Endothelial cell of umbilical vein (primary cell): ENCODE results near the gene ZBTB12. TPM values are rescaled to one million over a fixed set of nuclear protein-coding genes. Genes with fewer than 3 reads are reported as not detected.

Experiments used
- BruUV-seq: library from RNA; stranded (reverse); fragments of 400-500 nt; replicated peaks from 2 replicates; lab custom pipeline; 2021; lab: Mats Ljungman, UMichigan
- CTCF ChIA-PET: fragments of 300-600, 350-600 bp; sonication (Branson Sonifier 250); formaldehyde crosslinking; loops from one replicate; lab custom pipeline; 2021; ENCODE audit warnings: antibody characterized with exemption, inconsistent platforms; lab: Charles Lee
- POLR2A ChIA-PET: fragments of 300-600, 350-600 bp; sonication (Branson Sonifier 250); formaldehyde crosslinking; loops from one replicate; lab custom pipeline; 2021; ENCODE audit warnings: antibody characterized with exemption, inconsistent platforms; lab: Charles Lee
- DNase-seq: peaks from one replicate; pipeline ENCODE4 v3.0.0-alpha.2; 2011; ENCODE audit warnings: low read depth, low spot score
- FAIRE-seq: peaks from 2 replicates; lab custom pipeline; 2011; peaks lifted over from hg19 to GRCh38; lab: Jason Lieb, UNC
- H2AFZ ChIP-seq: 2 replicates; pipeline ENCODE4 v1.6.0; 2012; ENCODE audit warnings: low read depth, low read length, control low read depth, inconsistent platforms
- H3K27ac ChIP-seq: 2 replicates; pipeline ENCODE4 v1.5.1; 2011; ENCODE audit warnings: low read depth, mild to moderate bottlenecking, control low read depth, low read length, moderate library complexity; ENCODE audit not compliant: insufficient read depth
- H3K27me3 ChIP-seq, 2 experiments: 2 replicates each; pipeline versions ENCODE4 v1.6.0 to v1.6.1; 2011; ENCODE audit warnings: low read length in 2 of 2, mixed read lengths in 1 of 2; ENCODE audit not compliant: control insufficient read depth in 2 of 2, insufficient read depth in 2 of 2
- H3K36me3 ChIP-seq, 2 experiments: 2 replicates in 1 of 2; 3 replicates in 1 of 2; pipeline ENCODE4 v1.5.1; 2011; ENCODE audit warnings: low read length in 2 of 2, mild to moderate bottlenecking in 1 of 2, moderate library complexity in 1 of 2; ENCODE audit not compliant: control insufficient read depth in 2 of 2, insufficient read depth in 2 of 2; ENCODE audit errors: extremely low read depth in 1 of 2
- H3K4me1 ChIP-seq: 3 replicates; pipeline ENCODE4 v1.5.1; 2011; ENCODE audit warnings: mild to moderate bottlenecking, low read length; ENCODE audit not compliant: control insufficient read depth, insufficient read depth; ENCODE audit errors: extremely low read depth
- H3K4me2 ChIP-seq: 2 replicates; pipeline ENCODE4 v1.6.1; 2011; ENCODE audit warnings: low read length, control low read depth, mixed read lengths; ENCODE audit not compliant: insufficient read depth
- H3K4me3 ChIP-seq, 3 experiments: fragments of 200-600 bp in 1 of 3; sonication (generic), shearing (Covaris generic) in 1 of 3; replicated peaks in 1 of 3; 2 replicates each; pipeline ENCODE4 v1.5.1; 2011 to 2016; ENCODE audit warnings: control low read depth in 3 of 3, low read length in 3 of 3, mild to moderate bottlenecking in 2 of 3, inconsistent platforms in 1 of 3, low read depth in 1 of 3, moderate library complexity in 1 of 3; ENCODE audit not compliant: insufficient read depth in 1 of 3
- H3K79me2 ChIP-seq: 2 replicates; pipeline ENCODE4 v1.6.0; 2012; ENCODE audit warnings: low read length, inconsistent platforms; ENCODE audit not compliant: control insufficient read depth, insufficient read depth
- H3K9ac ChIP-seq: replicated peaks from 2 replicates; pipeline ENCODE3; 2011; ENCODE audit warnings: low read length, control low read depth; ENCODE audit not compliant: insufficient read depth; ENCODE audit errors: extremely low read depth
- H3K9me1 ChIP-seq: replicated peaks from 3 replicates; pipeline ENCODE4 v1.6.0; 2011; ENCODE audit warnings: mild to moderate bottlenecking, low read length; ENCODE audit not compliant: control insufficient read depth, insufficient read depth; ENCODE audit errors: extremely low read depth
- H3K9me3 ChIP-seq: replicated peaks from 2 replicates; pipeline ENCODE4 v1.5.1; 2012; ENCODE audit warnings: low read length, inconsistent platforms; ENCODE audit not compliant: control insufficient read depth, insufficient read depth
- H4K20me1 ChIP-seq: replicated peaks from 2 replicates; pipeline ENCODE3; 2011; ENCODE audit warnings: mild to moderate bottlenecking, low read length; ENCODE audit not compliant: control insufficient read depth, insufficient read depth; ENCODE audit errors: extremely low read depth
- CTCF ChIP-seq, 2 donors: IDR thresholded peaks; 1 replicate in 1 of 2; 2 replicates in 1 of 2; pipeline ENCODE4 v1.5.1; 2011; ENCODE audit warnings: low read length in 2 of 2, mild to moderate bottlenecking in 2 of 2, moderate library complexity in 2 of 2, control low read depth in 1 of 2, inconsistent platforms in 1 of 2, low read depth in 1 of 2; ENCODE audit not compliant: insufficient read depth in 1 of 2; ENCODE audit errors: extremely low read depth in 1 of 2
- EZH2 ChIP-seq: IDR thresholded peaks from 2 replicates; pipeline ENCODE4 v1.6.1; 2012; ENCODE audit warnings: borderline replicate concordance, low read depth, mild to moderate bottlenecking, moderate library complexity, low read length, inconsistent platforms; ENCODE audit not compliant: severe bottlenecking
- FOS ChIP-seq: IDR thresholded peaks from 2 replicates; pipeline ENCODE4 v1.6.1; 2011; ENCODE audit warnings: mild to moderate bottlenecking, low read length, moderate library complexity, borderline replicate concordance; ENCODE audit not compliant: insufficient read depth
- GATA2 ChIP-seq: IDR thresholded peaks from 2 replicates; pipeline ENCODE4 v1.7.0; 2011; ENCODE audit warnings: low read depth, mild to moderate bottlenecking, moderate library complexity, mixed read lengths, low read length; ENCODE audit not compliant: insufficient read length, insufficient read depth
- JUN ChIP-seq: IDR thresholded peaks from 2 replicates; pipeline ENCODE4 v1.6.1; 2011; ENCODE audit warnings: borderline replicate concordance, low read depth; ENCODE audit not compliant: insufficient read length, insufficient read depth
- MAX ChIP-seq: IDR thresholded peaks from 2 replicates; pipeline ENCODE4 v1.6.1; 2011; ENCODE audit not compliant: insufficient read depth, insufficient read length
- MYC ChIP-seq: IDR thresholded peaks from one replicate; pipeline ENCODE4 v1.6.1; 2011; ENCODE audit warnings: mild to moderate bottlenecking, low read depth, low read length
- POLR2A ChIP-seq: IDR thresholded peaks from 2 replicates; pipeline ENCODE4 v1.6.1; 2012; ENCODE audit warnings: low read depth, mild to moderate bottlenecking, control low read depth, low read length
- POLR2AphosphoS5 ChIP-seq: IDR thresholded peaks from 2 replicates; pipeline ENCODE4 v1.6.1; 2012; ENCODE audit warnings: low read depth, mild to moderate bottlenecking, control low read depth, low read length, moderate library complexity; ENCODE audit not compliant: insufficient read depth
- dilution Hi-C: fragments of 300-500 bp; cut with MboI; formaldehyde crosslinking; loops from one replicate; pipeline ENCODE4 v1.15.0; 2019; ENCODE audit warnings: low sequenced_read_pairs; ENCODE audit not compliant: extremely low pct_ligation_motif_present
- intact Hi-C: fragments of 100-400 bp; cut with micrococcal nuclease; formaldehyde crosslinking; loops from one replicate; pipeline ENCODE4 v1.10.0; 2022
- polyA plus RNA-seq, 4 experiments: library from polyadenylated mRNA; depleted of rRNA in 3 of 4; stranded (reverse) in 3 of 4; unstranded in 1 of 4; fragments of >200 nt; gene quantifications; 2 replicates each; pipeline versions ENCODE4 v1.2.1 to v1.2.3, GENCODE V29; 2011 to 2012; ENCODE audit warnings: missing spikeins in 1 of 4
- total RNA-seq: library from RNA; stranded (reverse); gene quantifications from 2 replicates; pipeline ENCODE4 v1.2.3, GENCODE V29; 2021

Gene ZBTB12
- total and polyA plus RNA-seq, 2 donors (not counting 3 experiments of a cell fraction or from before 2014, with no cell fraction given) = 2.9 to 4.9 TPM

GRCh38 chr6:31884528-31885035 is 17.3 kb downstream of the ZBTB12 start:
- dilution Hi-C loops = no loop called here
- Histone ChIP-seq H3K4me1 (no peaks in the 10 kb centered on the region), H3K27me3 (no peaks in the 10 kb centered on the region), H3K9me3 (no peaks in the 10 kb centered on the region), H3K79me2 (no peaks in the 10 kb centered on the region), H3K9me1 (no peaks in the 10 kb centered on the region), H3K27ac (no peak overlapping the region), H4K20me1 (no peaks in the 10 kb centered on the region), H2AFZ (no peak overlapping the region), H3K4me3 (no peak overlapping the region), H3K9ac (no peak overlapping the region), H3K4me2 (no peak overlapping the region), H3K36me3 (peaks cover 8 to 67% of the 10 kb centered on the region in 2 experiments)
- FAIRE-seq (no peak), DNase-seq (no peak)
- no TSS peak for BruUV-seq
- CTCF ChIA-PET = interaction anchor here (0.8 kb wide), 1 partner anchor 13 kb away, joined by 3 read pairs; the partner anchor contains the start of gene EHMT2
- POLR2A ChIA-PET = no interaction called here
- TF ChIP-seq EZH2 (no peak), CTCF (IDR thresholded peaks at IDR 0.05; ENCODE audit: extremely low read depth in 1 of 2, insufficient read depth in 1 of 2, low read depth in 1 of 2, low read length in 2 of 2) (no peak), FOS (no peak), POLR2AphosphoS5 (no peak), MYC (no peak), MAX (no peak), POLR2A (no peak), GATA2 (no peak), JUN (no peak)
- intact Hi-C loops = no loop called here
